Peyer's patch (tissue), 4 donors: Measurements from ENCODE around the gene PGAP1.

Experiments used
- CTCF ChIP-seq, 6 experiments: fragments of 450-650 bp in 4 of 6; fragments of 200-600 bp in 2 of 6; sonication (generic) in 1 of 6; IDR thresholded peaks; one replicate each; pipeline ENCODE4 v1.5.1; 2017 to 2019; ENCODE audit warnings: antibody characterized with exemption in 6 of 6, mild to moderate bottlenecking in 3 of 6, moderate library complexity in 1 of 6
- POLR2A ChIP-seq, 2 donors: fragments of 450-650 bp; IDR thresholded peaks; one replicate each; pipeline ENCODE4 v1.5.1; 2017; ENCODE audit warnings: antibody characterized with exemption in 2 of 2, mild to moderate bottlenecking in 2 of 2, moderate library complexity in 2 of 2

- TF ChIP-seq CTCF (IDR thresholded peaks at IDR 0.05) (no peak), POLR2A (IDR thresholded peaks at IDR 0.05) (no peak)
Observed at GRCh38 chr2:196941398-196942078, 15.0 kb upstream of the PGAP1 start.
